IPS DF 4.7 (cell line): ENCODE results near the gene PPP2R5A.
A peak's percentile ranks its signal among the peaks of the same experiment; 100 is the strongest.
"Not testable (repeated sequence)": the region's sequence is repeated elsewhere in the genome, so short reads cannot be mapped to it uniquely, and the experiment has no call there.

ENCODE experiments used
- DNase-seq: peaks from one replicate; pipeline ENCODE4 v3.0.0-alpha.2; 2013; ENCODE audit warnings: low spot score; ENCODE audit errors: extremely low read depth

PPP2R5A gene

GRCh38 chr1:212355230-212355969, 70.2 kb downstream of the PPP2R5A start:
- DNase-seq: no peak

GRCh38 chr1:212359794-212360479, 74.7 kb downstream of the PPP2R5A start:
- DNase-seq: no peak

DNA sequence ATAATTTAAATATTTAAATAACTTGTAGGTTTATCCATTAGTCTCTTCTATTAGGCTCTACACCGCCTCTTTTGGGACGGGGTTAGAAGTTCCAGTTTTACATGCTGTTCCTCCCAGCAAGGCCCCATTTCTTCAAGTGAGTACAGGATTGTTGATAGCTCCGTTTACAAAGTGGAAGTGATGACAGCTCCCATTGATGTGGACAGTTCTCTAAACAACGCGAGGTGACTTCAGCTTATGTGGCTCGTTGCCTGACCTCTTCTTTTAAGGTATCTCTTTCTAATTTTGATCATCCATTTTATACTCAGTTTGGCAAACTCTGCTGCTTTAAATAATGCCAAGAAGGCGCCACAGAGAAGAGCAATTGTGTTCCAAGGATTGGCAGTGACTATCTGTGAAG, 79.8 kb downstream of the PPP2R5A start:
- no peak for DNase-seq

DNA sequence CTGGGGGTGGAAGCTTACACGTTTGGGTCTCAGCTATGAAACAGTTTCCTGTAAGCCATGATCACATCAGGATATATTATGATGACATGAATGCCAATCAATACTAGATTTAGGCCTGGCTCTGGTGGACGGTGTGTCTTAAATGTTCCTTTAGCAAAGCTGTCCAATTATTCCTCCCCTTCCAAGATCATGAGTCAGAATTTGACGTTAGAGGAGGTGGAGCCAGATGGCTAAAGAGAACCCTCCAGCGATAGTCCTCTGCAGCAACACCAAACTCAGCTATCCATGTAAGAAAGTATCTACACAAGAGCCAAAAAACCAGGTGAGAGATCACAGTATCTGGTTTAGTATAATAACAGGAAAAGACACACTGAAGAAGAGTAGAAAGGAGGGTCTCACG, 81.7 kb downstream of the PPP2R5A start:
- DNase-seq: no peak

DNA sequence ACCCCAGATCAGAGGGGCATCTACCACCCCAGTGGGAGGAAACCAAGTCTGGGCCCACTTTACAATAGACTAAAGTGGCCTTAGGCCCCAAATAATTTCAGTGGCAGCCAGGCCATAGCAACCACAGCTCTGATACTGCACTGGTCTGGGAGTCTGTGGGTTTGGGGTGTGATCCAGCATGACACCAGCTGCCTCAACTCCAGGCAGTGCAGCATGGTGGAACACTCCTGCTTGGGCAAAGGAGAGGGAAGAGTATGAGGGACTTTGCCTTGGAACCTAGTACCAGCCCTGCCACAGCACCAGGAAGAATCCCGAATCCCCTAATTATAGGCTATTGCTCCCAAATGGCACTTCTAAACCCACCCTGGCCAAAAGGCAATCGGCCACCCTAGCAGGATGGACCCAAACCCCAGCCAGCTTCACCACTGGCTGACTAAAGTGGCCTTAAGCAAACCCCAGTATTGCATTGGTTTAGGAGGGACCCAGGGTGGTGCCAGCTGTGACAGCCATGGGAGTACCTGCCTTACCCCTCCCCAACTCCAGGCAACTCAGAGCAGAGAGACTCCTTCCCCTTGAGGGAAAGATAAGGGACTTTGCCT, 82.4 kb downstream of the PPP2R5A start:
- DNase-seq: no peak

GRCh38 chr1:212368073-212368484, 82.9 kb downstream of the PPP2R5A start:
- peak; percentile 72 for DNase-seq

- no peak for DNase-seq
These were observed 90.8 kb downstream of the PPP2R5A start for GRCh38 chr1:212375986-212376385.

GRCh38 chr1:212377644-212378043, 92.4 kb downstream of the PPP2R5A start:
- no peak for DNase-seq

- no peak for DNase-seq
These were observed 94.2 kb downstream of the PPP2R5A start for GRCh38 chr1:212379366-212379765.

DNA sequence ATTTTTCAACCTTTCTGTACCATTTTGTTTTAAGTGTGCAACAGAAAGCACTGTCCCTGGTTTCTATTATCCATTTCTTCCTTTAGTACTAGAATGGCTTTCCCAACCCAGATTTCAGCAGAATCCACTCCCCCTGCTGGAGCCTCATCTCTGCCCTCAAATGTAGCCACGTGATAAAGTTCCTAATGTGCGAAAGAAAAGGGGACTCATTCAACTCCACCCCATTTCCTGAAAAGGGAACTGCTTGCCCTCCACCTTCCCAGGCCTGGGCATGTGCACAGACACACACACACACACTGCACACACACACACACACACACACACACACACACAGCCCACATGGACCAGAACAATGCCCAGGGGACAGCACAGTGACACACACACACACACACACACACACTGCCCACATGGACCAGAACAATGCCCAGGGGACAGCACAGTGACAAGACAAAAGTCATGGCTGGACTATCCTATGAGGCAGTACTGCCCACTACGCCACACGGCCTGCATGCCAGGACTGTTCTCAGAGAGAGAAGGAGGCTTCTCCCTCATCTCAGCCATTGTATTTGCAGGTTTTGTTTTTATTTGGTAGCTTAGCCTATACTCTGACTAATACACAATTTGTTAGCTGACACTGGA, 96.3 kb downstream of the PPP2R5A start:
- no peak for DNase-seq

GRCh38 chr1:212386029-212386428, 100.8 kb downstream of the PPP2R5A start:
- DNase-seq: no peak

- DNase-seq: no peak
These were observed 103.9 kb downstream of the PPP2R5A start for GRCh38 chr1:212388985-212389716.

GRCh38 chr1:212395678-212396437, 110.6 kb downstream of the PPP2R5A start:
- DNase-seq: not testable (repeated sequence)

GRCh38 chr1:212396638-212397037, 111.4 kb downstream of the PPP2R5A start:
- DNase-seq: no peak

- no peak for DNase-seq
These were observed 112.0 kb downstream of the PPP2R5A start for GRCh38 chr1:212397171-212397570.

DNA sequence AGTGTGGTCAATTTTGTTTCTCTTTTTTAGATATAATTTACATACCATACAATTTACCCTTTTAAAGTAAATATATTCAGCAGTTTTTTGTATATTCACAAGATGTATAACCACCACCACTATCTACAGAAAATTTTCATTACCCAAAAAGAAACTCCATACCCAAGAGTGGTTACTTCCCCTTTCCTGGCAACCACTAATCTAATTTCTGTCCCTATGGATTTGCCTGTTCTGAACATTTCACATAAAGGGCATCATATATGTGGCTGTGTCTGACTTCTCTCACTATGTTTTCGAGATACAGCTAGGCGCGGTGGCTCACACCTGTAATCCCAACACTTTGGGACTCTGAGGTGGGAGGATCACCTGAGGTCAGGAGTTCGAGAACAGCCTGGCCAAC, 115.8 kb downstream of the PPP2R5A start:
- no peak for DNase-seq

GRCh38 chr1:212401838-212402582, 116.8 kb downstream of the PPP2R5A start:
- DNase-seq: no peak

DNA sequence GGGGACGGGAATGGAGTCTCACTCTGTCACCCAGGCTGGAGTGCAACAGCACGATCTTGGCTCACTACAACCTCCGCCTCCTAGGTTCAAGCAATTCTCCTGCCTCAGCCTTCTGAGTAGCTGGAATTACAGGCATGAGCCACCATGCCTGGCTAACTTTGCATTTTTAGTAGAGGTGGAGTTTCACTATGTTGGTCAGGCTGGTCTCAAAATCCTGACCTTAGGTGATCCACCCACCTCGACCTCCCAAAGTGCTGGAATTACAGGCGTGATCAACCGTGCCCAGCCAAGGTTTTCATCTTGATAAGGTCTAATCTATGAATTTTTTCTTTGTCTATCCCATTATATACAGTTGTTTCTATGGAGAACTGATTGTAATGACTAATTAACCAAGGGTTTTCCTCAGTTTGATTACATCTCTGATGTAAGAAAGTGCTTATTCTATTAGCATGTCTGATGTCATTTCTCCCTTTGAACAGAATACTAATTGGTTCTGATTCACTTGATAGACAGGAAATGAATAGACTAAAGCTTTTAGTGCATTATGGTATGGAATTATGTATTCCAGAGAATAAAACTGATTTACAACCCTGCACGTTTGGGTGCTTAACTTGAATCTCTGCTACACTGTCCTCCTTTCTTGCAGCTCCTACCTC, 117.6 kb downstream of the PPP2R5A start:
- DNase-seq: no peak

GRCh38 chr1:212410231-212410820, 125.1 kb downstream of the PPP2R5A start:
- no peak for DNase-seq
